Mucosa of descending colon (tissue), 3 donors: ENCODE results near the gene ANKRD44. TPM values are rescaled to one million over a fixed set of nuclear protein-coding genes. Genes with fewer than 3 reads are reported as not detected.

Experiments used
- ATAC-seq: fragments of 200-7000 bp; cut with Tn5 transposase; one replicate; pipeline ENCODE4 v1.9.1; 2020; ENCODE audit warnings: mild to moderate bottlenecking, moderate library complexity
- DNase-seq, 3 donors: peaks; one replicate each; pipeline ENCODE4 v3.0.0-alpha.2; 2020
- H3K36me3 ChIP-seq: fragments of 200-600 bp; one replicate; pipeline ENCODE4 v1.8.0; 2021; ENCODE audit warnings: low read depth, mild to moderate bottlenecking
- H3K4me1 ChIP-seq: fragments of 200-600 bp; one replicate; pipeline ENCODE4 v1.8.0; 2021; ENCODE audit warnings: low read depth, mild to moderate bottlenecking
- H3K4me3 ChIP-seq: fragments of 200-600 bp; one replicate; pipeline ENCODE4 v1.8.0; 2021; ENCODE audit warnings: mild to moderate bottlenecking
- H3K9me3 ChIP-seq: fragments of 200-600 bp; one replicate; pipeline ENCODE4 v1.8.0; 2021; ENCODE audit warnings: mild to moderate bottlenecking
- intact Hi-C, 2 donors: fragments of 100-400 bp; cut with DNase I in 1 of 2; cut with micrococcal nuclease in 1 of 2; formaldehyde crosslinking; loops; one replicate each; pipeline versions ENCODE4 v1.11.0 to v1.11.1; 2022; cut with DNase I, micrococcal nuclease
- total RNA-seq, 3 donors: library from RNA; stranded (reverse); fragmentation: NEBNext Ultra II Directional in 2 of 3; extraction: Animal tissue kit (Norgen Biotek cat#: 25700) in 2 of 3; gene quantifications; one replicate each; pipeline versions ENCODE4 v1.2.1 to v1.2.4, GENCODE V29; 2021 to 2023
- TF ChIP-seq, protein P1 (sequence below): fragments of 200-600 bp; IDR thresholded peaks from one replicate; pipeline ENCODE4 v1.8.0; 2022; ENCODE audit warnings: antibody characterized with exemption, mild to moderate bottlenecking
- donor health status: DM: no; HTN: no; CAD: no; lungs with moderate emphysema.
- donor health status: DM: no; HTN: no; CAD: no.
- donor health status: DM: no; HTN: yes; CAD: no.

Gene ANKRD44
- total RNA-seq, 3 donors from 2014 or later = 9.7 to 25.7 (median 13.7) TPM

DNA sequence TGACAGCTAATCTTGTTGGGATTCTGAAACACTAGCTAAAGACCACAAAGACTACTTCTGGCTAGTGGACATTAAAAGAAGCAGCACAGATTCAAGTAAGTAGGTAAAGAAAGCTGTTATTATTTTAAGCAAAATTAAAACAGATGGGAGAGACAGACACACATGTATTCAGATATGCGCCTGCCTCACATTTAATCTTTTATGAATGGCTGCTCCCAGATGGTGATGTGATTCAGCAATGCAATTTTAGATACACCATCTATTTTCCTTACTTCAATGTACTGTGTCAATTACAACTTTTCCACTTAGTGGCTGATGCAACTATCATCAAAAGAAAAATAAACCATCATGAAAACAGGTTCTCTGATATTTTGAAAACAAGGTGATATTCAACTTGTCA is 251.1 kb downstream of the ANKRD44 start:
- TF ChIP-seq, protein P1, sequence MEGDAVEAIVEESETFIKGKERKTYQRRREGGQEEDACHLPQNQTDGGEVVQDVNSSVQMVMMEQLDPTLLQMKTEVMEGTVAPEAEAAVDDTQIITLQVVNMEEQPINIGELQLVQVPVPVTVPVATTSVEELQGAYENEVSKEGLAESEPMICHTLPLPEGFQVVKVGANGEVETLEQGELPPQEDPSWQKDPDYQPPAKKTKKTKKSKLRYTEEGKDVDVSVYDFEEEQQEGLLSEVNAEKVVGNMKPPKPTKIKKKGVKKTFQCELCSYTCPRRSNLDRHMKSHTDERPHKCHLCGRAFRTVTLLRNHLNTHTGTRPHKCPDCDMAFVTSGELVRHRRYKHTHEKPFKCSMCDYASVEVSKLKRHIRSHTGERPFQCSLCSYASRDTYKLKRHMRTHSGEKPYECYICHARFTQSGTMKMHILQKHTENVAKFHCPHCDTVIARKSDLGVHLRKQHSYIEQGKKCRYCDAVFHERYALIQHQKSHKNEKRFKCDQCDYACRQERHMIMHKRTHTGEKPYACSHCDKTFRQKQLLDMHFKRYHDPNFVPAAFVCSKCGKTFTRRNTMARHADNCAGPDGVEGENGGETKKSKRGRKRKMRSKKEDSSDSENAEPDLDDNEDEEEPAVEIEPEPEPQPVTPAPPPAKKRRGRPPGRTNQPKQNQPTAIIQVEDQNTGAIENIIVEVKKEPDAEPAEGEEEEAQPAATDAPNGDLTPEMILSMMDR = no peak
- Histone ChIP-seq H3K4me1 (no peaks in the 10 kb centered on the region), H3K4me3 (no peak overlapping the region), H3K36me3 (no peaks in the 10 kb centered on the region), H3K9me3 (peaks cover 13% of the 10 kb centered on the region)
- ATAC-seq = no peak
- no peak for DNase-seq
- intact Hi-C loops = no loop called here

- no peak for DNase-seq
- Histone ChIP-seq H3K36me3 (no peaks in the 10 kb centered on the region), H3K9me3 (peaks cover 14% of the 10 kb centered on the region), H3K4me1 (no peaks in the 10 kb centered on the region), H3K4me3 (no peak overlapping the region)
- TF ChIP-seq, protein P1 = no peak
- intact Hi-C loops = no loop called here
- no peak for ATAC-seq
These were observed 251.7 kb downstream of the ANKRD44 start for GRCh38 chr2:197058777-197059300.

DNA sequence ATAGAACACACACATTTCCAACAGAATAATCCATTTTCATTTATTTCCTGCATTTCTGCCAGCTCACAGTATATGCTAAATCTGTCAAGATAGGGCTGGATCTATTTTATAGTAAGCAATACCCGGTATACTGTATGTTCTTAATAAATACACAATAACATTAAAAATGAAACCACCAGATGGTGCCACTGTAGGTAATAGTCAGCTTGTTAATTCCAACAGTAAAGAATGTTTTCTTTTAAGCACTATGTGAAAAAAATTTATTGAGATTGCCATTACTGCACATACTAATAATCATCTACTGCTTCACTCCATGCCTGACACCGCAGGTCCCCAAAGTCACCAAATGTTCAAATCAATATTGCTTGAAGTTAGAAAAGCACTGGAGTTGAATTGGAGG is 252.6 kb downstream of the ANKRD44 start:
- intact Hi-C loops = no loop called here
- no peaks in the 10 kb centered on the region for H3K36me3 ChIP-seq
- ATAC-seq (no peak), DNase-seq (no peak)
- H3K4me3 ChIP-seq = no peak overlapping the region
- no peaks in the 10 kb centered on the region for H3K4me1 ChIP-seq
- H3K9me3 ChIP-seq = peaks cover 14% of the 10 kb centered on the region
- TF ChIP-seq, protein P1 = no peak

DNA sequence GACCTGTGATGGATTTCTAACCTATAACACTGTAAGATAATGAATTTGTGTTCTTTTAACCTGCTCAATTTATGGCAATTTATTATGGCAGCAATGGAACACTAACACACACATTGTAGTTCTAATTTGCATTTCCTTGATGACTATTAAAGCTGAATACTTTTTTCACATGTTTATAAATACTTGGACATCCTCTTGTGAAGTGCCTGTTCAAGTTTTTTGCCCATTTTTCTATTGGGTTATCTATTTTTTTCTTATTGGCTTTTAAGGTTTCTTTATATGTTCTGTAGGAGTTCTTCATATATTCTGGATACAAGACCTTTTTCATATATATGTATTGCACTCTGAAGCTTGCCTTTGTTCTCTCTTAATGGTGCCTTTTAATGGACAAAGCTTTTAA is 255.5 kb downstream of the ANKRD44 start:
- Histone ChIP-seq H3K9me3 (peaks cover 14% of the 10 kb centered on the region), H3K4me1 (no peaks in the 10 kb centered on the region), H3K4me3 (no peak overlapping the region), H3K36me3 (no peaks in the 10 kb centered on the region)
- DNase-seq = no peak
- ATAC-seq = no peak
- TF ChIP-seq, protein P1 = no peak
- intact Hi-C loops = no loop called here

GRCh38 chr2:197054437-197054836 is 256.1 kb downstream of the ANKRD44 start:
- Histone ChIP-seq H3K9me3 (peaks cover 14% of the 10 kb centered on the region), H3K4me1 (no peaks in the 10 kb centered on the region), H3K4me3 (no peak overlapping the region), H3K36me3 (no peaks in the 10 kb centered on the region)
- intact Hi-C loops = no loop called here
- no peak for DNase-seq
- TF ChIP-seq, protein P1 = no peak
- ATAC-seq = no peak

- Histone ChIP-seq H3K36me3 (no peaks in the 10 kb centered on the region), H3K9me3 (peaks cover 14% of the 10 kb centered on the region), H3K4me1 (no peaks in the 10 kb centered on the region), H3K4me3 (no peak overlapping the region)
- TF ChIP-seq, protein P1 = no peak
- intact Hi-C loops = no loop called here
- DNase-seq (no peak), ATAC-seq (no peak)
These were observed 258.2 kb downstream of the ANKRD44 start for GRCh38 chr2:197052356-197052755.
